NCI-H82 (cell line): ENCODE measurements around the gene CTDSPL2.
"Not testable (repeated sequence)": the region's sequence is repeated elsewhere in the genome, so short reads cannot be mapped to it uniquely, and the experiment has no call there.

Experiments
- DNase-seq: peaks from one replicate; lab custom pipeline; 2025; lab: John Stamatoyannopoulos, UW

CTDSPL2 gene

GRCh38 chr15:44541282-44541958, 114.0 kb downstream of the CTDSPL2 start:
- no peak for DNase-seq

DNA sequence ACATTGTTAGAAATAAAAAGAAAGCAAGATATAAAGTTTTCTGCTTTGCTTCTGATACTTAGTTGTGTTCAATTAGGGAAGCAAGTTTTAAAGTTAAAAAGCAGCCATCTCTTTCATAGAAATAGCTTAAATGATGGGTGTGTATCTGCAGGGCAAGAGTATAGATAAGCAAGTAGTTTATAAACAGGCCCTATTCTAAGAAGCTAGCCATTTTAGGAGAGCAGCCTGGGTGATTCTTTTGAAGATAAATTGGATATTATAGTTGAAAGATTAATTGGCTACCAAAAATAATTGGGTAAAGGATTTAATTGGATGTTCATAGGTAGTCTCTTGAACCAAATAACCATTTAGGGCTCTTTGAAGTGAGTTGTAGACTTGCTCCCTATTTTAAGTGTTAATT, 115.2 kb downstream of the CTDSPL2 start:
- no peak for DNase-seq

- DNase-seq = not testable (repeated sequence)
Measured at GRCh38 chr15:44544745-44545144, 117.3 kb downstream of the CTDSPL2 start.

DNA sequence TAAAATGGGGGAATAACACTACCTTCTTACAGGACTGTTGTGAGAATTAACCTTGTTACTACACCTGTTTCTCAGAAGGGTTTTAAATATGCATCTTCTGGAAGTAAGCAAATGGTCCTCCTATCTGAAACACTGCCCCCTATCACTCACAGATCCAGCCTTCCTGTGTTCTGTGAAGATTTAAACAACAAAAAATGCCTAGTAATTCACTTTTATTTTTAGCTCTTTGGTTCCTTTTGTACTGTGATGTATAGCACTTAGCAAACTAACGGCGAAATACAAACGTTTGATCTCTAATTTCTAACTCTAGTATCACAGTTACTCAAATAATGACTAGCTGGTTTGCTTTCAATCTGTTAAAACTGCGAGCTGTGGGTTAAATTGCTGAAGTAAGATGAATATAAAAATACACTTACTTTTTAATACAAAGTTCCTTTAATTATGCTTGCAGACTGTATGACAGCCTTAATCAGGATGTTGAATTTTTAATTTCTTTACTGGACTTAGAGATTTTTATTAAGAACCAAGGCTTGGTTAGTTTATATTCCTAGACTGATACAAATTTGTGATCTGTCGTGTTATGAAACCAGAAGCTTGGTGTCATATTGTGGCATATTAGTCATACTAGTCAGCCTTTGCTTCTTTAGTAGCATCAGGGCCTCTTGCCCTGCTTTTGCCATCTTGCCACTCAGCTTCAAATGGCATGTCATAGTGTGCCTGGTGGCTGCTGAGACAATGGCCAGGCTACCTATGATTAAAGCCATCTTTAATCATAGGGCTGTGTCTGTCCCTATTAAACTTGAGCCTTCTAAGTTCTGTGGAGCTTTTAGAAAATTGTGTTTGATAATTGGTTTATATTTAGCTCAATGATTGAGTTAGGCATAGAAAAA, 118.7 kb downstream of the CTDSPL2 start:
- no peak for DNase-seq

- DNase-seq = not testable (repeated sequence)
Measured at GRCh38 chr15:44549152-44549551, 121.7 kb downstream of the CTDSPL2 start.

- no peak for DNase-seq
Measured at GRCh38 chr15:44550256-44550655, 122.8 kb downstream of the CTDSPL2 start.

DNA sequence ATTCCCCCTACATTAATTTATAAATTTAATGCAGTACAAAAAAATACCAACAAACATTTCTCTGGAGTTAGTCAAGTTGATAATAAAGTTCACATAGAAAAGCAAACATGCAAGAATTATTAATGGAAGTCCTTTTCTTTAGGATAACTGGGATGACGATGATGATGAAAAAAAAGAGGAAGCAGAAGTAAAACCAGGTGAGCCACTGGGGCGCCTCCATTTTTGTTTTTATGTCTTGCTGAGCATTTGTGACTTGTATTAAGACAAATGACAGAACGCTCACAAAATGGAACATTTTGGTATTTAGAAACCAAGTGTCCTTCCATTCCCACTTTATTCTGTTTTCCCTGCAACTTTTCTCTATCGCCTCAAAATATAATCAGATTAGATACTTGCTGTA, 123.3 kb downstream of the CTDSPL2 start:
- no peak for DNase-seq

DNA sequence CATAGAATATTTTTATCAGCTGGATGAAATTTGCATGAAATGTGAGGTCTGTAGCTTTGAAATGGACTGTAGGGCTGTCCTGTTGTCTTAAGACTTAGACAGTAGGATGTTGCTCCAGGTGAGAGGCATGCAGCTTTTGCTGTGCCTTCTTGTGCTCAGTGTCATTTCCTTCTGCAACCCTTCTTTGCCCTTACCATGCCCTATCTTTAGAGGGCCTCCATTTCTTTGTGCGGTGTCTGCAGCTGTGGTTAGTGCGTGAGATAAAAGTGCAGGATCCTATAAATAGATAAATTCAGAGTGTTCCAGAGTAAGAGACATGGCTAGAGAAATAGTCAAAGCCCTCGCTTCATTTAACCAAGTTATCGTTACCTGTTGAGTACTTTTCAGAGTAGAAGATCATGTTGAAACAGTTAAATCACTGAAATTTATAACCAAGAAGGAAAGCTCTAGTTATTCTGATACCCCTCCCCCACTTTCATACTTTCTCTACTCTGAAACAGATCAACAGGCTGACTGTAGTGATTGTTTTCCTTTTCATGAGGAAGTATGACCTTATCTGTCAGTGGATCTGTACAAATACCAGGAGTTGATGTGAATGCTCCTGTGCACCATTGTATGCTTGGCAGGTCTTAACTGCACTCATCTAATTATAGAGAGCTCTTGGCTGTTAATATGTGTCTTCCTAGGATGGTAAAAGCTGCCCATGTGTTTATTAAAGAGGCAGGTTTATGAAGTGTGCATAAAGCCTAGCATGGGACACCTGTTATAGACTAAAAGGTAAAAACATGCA, 127.7 kb downstream of the CTDSPL2 start:
- no peak for DNase-seq

GRCh38 chr15:44560926-44561325, 133.5 kb downstream of the CTDSPL2 start:
- DNase-seq = not testable (repeated sequence)

DNA sequence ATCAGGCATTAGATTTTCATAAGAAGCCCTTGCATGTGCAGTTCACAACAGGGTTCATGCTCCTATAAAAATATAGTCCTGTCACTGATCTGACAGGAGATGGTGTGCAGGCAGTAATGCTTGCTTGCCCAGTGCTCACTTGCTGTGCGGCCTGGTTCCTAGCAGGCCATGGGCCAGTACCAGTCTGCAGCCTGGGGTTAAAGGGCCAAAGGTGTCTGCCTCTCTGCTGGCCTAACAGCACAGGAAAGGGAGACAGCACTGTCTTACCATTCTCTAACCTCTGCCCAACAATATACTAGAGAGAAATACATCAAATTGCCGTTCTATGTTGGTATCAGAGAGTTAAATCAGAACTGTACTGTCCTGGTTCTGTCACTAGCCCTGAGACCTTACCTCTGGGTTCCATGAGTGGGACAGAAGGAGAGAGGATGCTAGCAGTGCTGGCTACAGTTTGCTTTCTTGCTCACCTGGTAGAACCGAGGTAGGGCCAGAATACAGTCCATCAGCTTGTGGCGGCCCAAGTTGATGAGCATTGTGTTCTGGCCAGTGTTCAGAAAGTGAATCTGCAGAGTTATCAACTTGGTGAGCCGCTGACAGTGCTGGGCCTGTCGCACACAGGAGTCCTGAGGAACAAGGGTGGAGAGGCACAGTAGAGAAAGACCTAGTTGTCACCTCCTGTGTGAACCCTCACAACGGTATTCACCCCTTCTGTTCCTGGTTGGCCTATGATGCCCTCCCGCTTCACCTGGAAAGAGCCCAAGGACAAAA, 138.1 kb downstream of the CTDSPL2 start:
- no peak for DNase-seq

DNA sequence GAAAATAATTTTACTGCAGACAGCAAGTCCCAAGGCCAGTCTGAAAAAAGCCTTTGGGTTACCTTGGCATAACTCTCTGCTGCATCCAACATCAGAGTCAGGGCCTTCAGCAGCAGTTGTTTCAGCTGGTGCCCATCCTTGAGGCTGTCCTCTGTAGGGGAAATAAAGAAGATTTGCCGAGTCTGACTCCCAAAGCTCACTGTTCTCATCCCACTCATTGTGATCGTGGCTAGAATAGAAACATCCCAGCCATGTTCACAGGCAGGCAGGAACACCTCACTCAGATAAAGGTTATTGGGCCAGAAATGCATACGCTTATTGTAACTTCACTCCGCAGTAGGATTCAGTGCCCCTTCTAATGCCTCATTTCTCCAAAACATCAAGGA, 138.7 kb downstream of the CTDSPL2 start:
- no peak for DNase-seq

- no peak for DNase-seq
Measured at GRCh38 chr15:44568338-44568737, 140.9 kb downstream of the CTDSPL2 start.

DNA sequence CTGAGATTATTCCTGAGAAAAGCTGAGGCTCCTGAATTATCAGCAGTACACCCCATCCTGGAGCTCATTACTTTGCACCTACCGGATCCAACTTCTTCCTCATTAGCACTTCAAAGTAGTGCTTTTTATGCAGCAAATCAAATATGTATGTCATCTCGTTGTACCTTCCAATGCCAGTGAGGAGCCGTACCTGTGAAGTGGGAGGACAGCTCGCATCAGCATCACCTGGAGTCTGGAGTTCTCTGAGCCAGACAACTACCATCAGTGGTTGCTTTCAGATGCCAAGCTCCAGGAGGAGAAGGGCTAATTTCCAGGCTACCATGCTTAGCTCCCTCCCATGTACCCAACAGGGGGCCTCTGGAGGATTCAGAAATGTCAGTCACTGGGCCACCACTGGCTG, 141.9 kb downstream of the CTDSPL2 start:
- no peak for DNase-seq

DNA sequence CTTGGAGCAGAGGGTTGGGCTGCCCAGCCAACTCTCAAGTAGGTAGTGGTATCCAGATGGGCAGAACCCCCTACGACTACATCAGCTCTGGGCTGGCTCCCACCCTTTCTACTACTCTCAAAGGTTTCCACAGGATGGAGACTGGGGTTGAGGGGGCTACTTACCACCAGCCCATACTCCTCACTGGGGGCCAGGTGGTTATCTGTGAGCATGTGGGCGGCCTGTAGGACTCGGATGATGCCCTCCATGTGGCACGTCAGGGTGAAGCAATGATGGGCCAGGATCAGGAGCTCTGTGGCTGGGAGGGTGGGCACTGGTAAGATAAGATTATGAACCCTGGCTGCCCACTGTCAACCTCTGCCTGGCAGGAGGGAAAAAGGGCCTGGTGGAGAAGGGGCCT, 142.9 kb downstream of the CTDSPL2 start:
- DNase-seq = no peak

DNA sequence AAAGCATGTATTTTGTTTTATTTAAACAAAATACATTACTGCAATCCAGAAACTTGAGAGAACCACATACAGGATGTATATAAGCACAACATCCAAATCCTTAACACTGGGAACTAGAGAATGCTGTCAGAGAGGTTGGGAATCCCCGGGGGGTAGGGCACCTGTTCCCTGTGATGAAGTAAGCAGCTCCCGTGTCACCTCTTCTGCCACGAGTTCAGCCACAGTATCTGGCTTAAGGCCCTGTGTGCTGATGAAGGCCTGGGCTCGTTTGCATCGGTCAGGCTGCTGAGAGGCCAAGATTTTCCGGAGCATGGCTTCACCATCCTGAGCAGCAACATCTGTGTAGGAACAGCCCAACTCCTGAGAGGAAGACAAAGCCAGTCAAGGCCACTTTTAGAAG, 146.0 kb downstream of the CTDSPL2 start:
- DNase-seq = no peak

- no peak for DNase-seq
Measured at GRCh38 chr15:44574734-44575133, 147.3 kb downstream of the CTDSPL2 start.
